H9 (cell line): ENCODE results near the gene FAM236C. TPM values are rescaled to one million over a fixed set of nuclear protein-coding genes. Genes with fewer than 3 reads are reported as not detected.
"Not testable (repeated sequence)": the region's sequence is repeated elsewhere in the genome, so short reads cannot be mapped to it uniquely, and the experiment has no call there.

Source experiments
- DNase-seq: peaks from one replicate; pipeline ENCODE4 v3.0.0-alpha.2; 2017
- H2AFZ ChIP-seq: one replicate; pipeline ENCODE4 v1.6.1; 2013; ENCODE audit warnings: mild to moderate bottlenecking, low read length, control low read depth, moderate library complexity
- H2AK5ac ChIP-seq: 2 replicates; pipeline ENCODE4 v1.6.1; 2013; ENCODE audit warnings: low read length, control low read depth, mixed read lengths; ENCODE audit not compliant: insufficient read length
- H2BK120ac ChIP-seq: one replicate; pipeline ENCODE4 v1.6.1; 2013; ENCODE audit warnings: low read depth, mild to moderate bottlenecking, low read length, control low read depth, inconsistent platforms; ENCODE audit not compliant: poor library complexity, severe bottlenecking
- H2BK12ac ChIP-seq: 2 replicates; pipeline ENCODE4 v1.6.1; 2013; ENCODE audit warnings: low read length, control low read depth, mixed read lengths, low read depth; ENCODE audit not compliant: insufficient read length
- H2BK15ac ChIP-seq: 2 replicates; pipeline ENCODE4 v1.6.1; 2013; ENCODE audit warnings: low read depth, low read length, control low read depth
- H2BK20ac ChIP-seq: one replicate; pipeline ENCODE4 v1.6.1; 2013; ENCODE audit warnings: low read depth, mild to moderate bottlenecking, low read length, control low read depth, inconsistent platforms; ENCODE audit not compliant: poor library complexity, severe bottlenecking
- H2BK5ac ChIP-seq: 2 replicates; pipeline ENCODE4 v1.6.1; 2013; ENCODE audit warnings: low read length, control low read depth, mixed read lengths; ENCODE audit not compliant: insufficient read length
- H3K14ac ChIP-seq: 2 replicates; pipeline ENCODE4 v1.6.1; 2013; ENCODE audit warnings: low read length, control low read depth; ENCODE audit not compliant: insufficient read depth
- H3K18ac ChIP-seq: 2 replicates; pipeline ENCODE4 v1.6.1; 2013; ENCODE audit warnings: low read depth, mild to moderate bottlenecking, mixed read lengths, low read length, control low read depth; ENCODE audit not compliant: insufficient read length
- H3K23ac ChIP-seq: 2 replicates; pipeline ENCODE4 v1.6.1; 2013; ENCODE audit warnings: low read length, control low read depth, mixed read lengths, low read depth; ENCODE audit not compliant: insufficient read length
- H3K23me2 ChIP-seq: 2 replicates; pipeline ENCODE4 v1.6.1; 2013; ENCODE audit warnings: low read depth, mild to moderate bottlenecking, mixed read lengths, low read length, control low read depth; ENCODE audit not compliant: insufficient read length, poor library complexity, severe bottlenecking
- H3K27ac ChIP-seq: 2 replicates; pipeline ENCODE4 v1.5.1; 2013; ENCODE audit warnings: low read length, control low read depth, mixed read lengths, low read depth; ENCODE audit not compliant: insufficient read length
- H3K27me3 ChIP-seq: 2 replicates; pipeline ENCODE4 v1.6.1; 2013; ENCODE audit warnings: low read length, control low read depth, inconsistent platforms; ENCODE audit not compliant: insufficient read depth
- H3K4ac ChIP-seq: 2 replicates; pipeline ENCODE4 v1.6.1; 2013; ENCODE audit warnings: low read depth, mild to moderate bottlenecking, control low read depth, inconsistent platforms, low read length, moderate library complexity
- H3K4me1 ChIP-seq: 2 replicates; pipeline ENCODE4 v1.6.1; 2013; ENCODE audit warnings: low read length, control low read depth, inconsistent platforms; ENCODE audit not compliant: insufficient read depth
- H3K4me2 ChIP-seq: 2 replicates; pipeline ENCODE4 v1.6.1; 2013; ENCODE audit warnings: low read length, control low read depth, mixed read lengths; ENCODE audit not compliant: insufficient read length, insufficient read depth
- H3K56ac ChIP-seq: 2 replicates; pipeline ENCODE4 v1.6.1; 2013; ENCODE audit warnings: low read depth, mild to moderate bottlenecking, mixed read lengths, low read length, control low read depth; ENCODE audit not compliant: insufficient read length
- H3K79me1 ChIP-seq: 2 replicates; pipeline ENCODE4 v1.6.1; 2013; ENCODE audit warnings: low read depth, mild to moderate bottlenecking, moderate library complexity, low read length, control low read depth, inconsistent platforms; ENCODE audit not compliant: insufficient read depth, poor library complexity, severe bottlenecking
- H3K79me2 ChIP-seq: 2 replicates; pipeline ENCODE4 v1.6.1; 2013; ENCODE audit warnings: low read length, control low read depth, inconsistent platforms; ENCODE audit not compliant: insufficient read depth
- H3K9ac ChIP-seq: 2 replicates; pipeline ENCODE4 v1.6.1; 2013; ENCODE audit warnings: low read length, control low read depth, mixed read lengths; ENCODE audit not compliant: insufficient read length; ENCODE audit errors: extremely low read depth
- H3K9me3 ChIP-seq: one replicate; pipeline ENCODE4 v1.6.1; 2013; ENCODE audit warnings: low read depth, low read length, inconsistent platforms; ENCODE audit not compliant: control insufficient read depth
- H3T11ph ChIP-seq: one replicate; pipeline ENCODE4 v1.6.1; 2013; ENCODE audit warnings: mild to moderate bottlenecking, low read length, control low read depth, inconsistent platforms
- H4K20me1 ChIP-seq: one replicate; pipeline ENCODE4 v1.6.1; 2013; ENCODE audit not compliant: control insufficient read depth, insufficient read length, insufficient read depth
- H4K5ac ChIP-seq: 2 replicates; pipeline ENCODE4 v1.6.1; 2013; ENCODE audit warnings: low read depth, mild to moderate bottlenecking, mixed read lengths, low read length, control low read depth; ENCODE audit not compliant: insufficient read length
- H4K8ac ChIP-seq: replicated peaks from 2 replicates; pipeline ENCODE4 v1.6.1; 2013; ENCODE audit warnings: low read length, control low read depth, mixed read lengths, low read depth; ENCODE audit not compliant: insufficient read length
- H4K91ac ChIP-seq: 2 replicates; pipeline ENCODE4 v1.6.1; 2013; ENCODE audit warnings: low read depth, mild to moderate bottlenecking, moderate library complexity, mixed read lengths, low read length, control low read depth; ENCODE audit not compliant: insufficient read length
- H3K27ac Mint-ChIP-seq, 3 experiments: 2 replicates in 2 of 3; 3 replicates in 1 of 3; pipeline ENCODE4 v1.8.0; 2020 to 2021; ENCODE audit warnings: mixed read lengths in 3 of 3, mild to moderate bottlenecking in 1 of 3, moderate library complexity in 1 of 3
- H3K27me3 Mint-ChIP-seq: 2 replicates; pipeline ENCODE4 v1.8.0; 2021; ENCODE audit warnings: low read depth, mild to moderate bottlenecking, moderate library complexity, mixed read lengths
- H3K36me3 Mint-ChIP-seq, 3 experiments: 2 replicates in 2 of 3; 3 replicates in 1 of 3; pipeline ENCODE4 v1.8.0; 2020 to 2021; ENCODE audit warnings: low read depth in 3 of 3, mixed read lengths in 3 of 3; ENCODE audit not compliant: insufficient read depth in 1 of 3
- H3K4me1 Mint-ChIP-seq, 2 experiments: 2 replicates each; pipeline ENCODE4 v1.8.0; 2020; ENCODE audit warnings: mixed read lengths in 2 of 2
- H3K4me3 Mint-ChIP-seq, 2 experiments: 2 replicates in 1 of 2; 3 replicates in 1 of 2; pipeline ENCODE4 v1.8.0; 2020 to 2021; ENCODE audit warnings: mild to moderate bottlenecking in 2 of 2, mixed read lengths in 2 of 2, moderate library complexity in 1 of 2
- H3K9me3 Mint-ChIP-seq, 2 experiments: 2 replicates in 1 of 2; 3 replicates in 1 of 2; pipeline ENCODE4 v1.8.0; 2020; ENCODE audit warnings: mild to moderate bottlenecking in 2 of 2, mixed read lengths in 2 of 2, moderate library complexity in 1 of 2
- WGBS: extraction: QIAGEN DNeasy Blood & Tissue Kit; methylation state at CpG from one replicate; pipeline ENCODE4 v1.1.7; 2013; ENCODE audit warnings: missing lambda C conversion rate, low lambda C conversion rate, mixed read lengths; ENCODE audit not compliant: insufficient read length; ENCODE audit errors: extremely low coverage; 5-methylcytosine and 5-hydroxymethylcytosine counted together
- total RNA-seq: library from RNA; stranded (reverse); gene quantifications from 2 replicates; pipeline ENCODE4 v1.2.1, GENCODE V29; 2021

The FAM236C gene
- total RNA-seq, 1 experiment from 2014 or later = not detected

DNA sequence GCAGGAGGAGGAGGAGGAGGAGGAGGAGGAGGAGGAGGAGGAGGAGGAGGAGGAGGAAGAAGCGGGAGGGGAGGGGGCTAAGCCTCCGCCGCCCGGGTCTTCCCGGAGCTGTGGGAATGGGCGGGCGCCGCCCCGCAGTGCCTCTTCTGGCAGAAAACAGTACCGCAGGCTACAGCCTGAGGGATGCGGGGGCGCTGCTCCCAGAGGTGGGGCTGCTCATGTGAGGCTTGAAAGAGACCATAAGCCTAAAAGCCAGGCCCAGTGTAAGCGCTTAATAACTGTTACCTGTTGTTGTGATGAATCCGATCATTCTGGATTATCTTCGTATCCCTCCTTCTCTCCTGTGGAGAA, 31.4 kb downstream of the FAM236C start, which contains the start of gene DMRTC1:
TSS of gene DMRTC1 (minus strand) at position 19 of the 351 bp plus-strand sequence. CDS start 68,143 bp downstream, outside the sequence.
- H2BK5ac ChIP-seq, H3K4me3 Mint-ChIP-seq, H2BK15ac ChIP-seq, H4K91ac ChIP-seq, H3K4me1 Mint-ChIP-seq, H3K18ac ChIP-seq, H2BK12ac ChIP-seq, H3K23me2 ChIP-seq, H3K23ac ChIP-seq, H3K79me1 ChIP-seq, H4K8ac ChIP-seq, H3K79me2 ChIP-seq, H4K20me1 ChIP-seq, H3K27ac ChIP-seq, H3K9me3 Mint-ChIP-seq, H3K14ac ChIP-seq, H3K27ac Mint-ChIP-seq, H3K56ac ChIP-seq, H3T11ph ChIP-seq, H2BK120ac ChIP-seq, H3K9me3 ChIP-seq, H2AFZ ChIP-seq, H2AK5ac ChIP-seq, H3K4ac ChIP-seq, H3K27me3 ChIP-seq, H3K27me3 Mint-ChIP-seq, H2BK20ac ChIP-seq, H3K9ac ChIP-seq, H4K5ac ChIP-seq, DNase-seq, H3K4me2 ChIP-seq, H3K36me3 Mint-ChIP-seq, H3K4me1 ChIP-seq: not testable (repeated sequence)
- WGBS = no CpG with 5 or more reads among the region's 15 CpGs

DNA sequence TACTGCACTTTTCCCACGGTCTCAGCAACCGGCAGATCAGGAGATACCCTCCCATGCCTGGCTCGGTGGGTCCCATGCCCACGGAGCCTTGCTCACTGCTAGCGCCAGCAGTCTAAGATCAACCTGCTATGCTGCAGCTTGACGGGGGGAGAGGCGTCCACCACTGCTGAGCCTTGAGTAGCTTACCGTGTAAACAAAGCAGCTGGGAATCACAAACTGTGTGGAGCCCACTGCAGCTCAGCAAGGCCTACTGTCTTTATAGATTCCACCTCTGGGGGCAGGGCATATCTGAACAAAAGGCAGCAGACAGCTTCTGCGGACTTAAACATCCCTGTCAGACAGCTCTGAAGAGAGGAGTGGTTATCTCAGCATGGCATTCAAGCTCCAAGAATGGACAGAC, 47.6 kb downstream of the FAM236C start:
- DNase-seq, H2AK5ac ChIP-seq, H3K4me1 Mint-ChIP-seq, H4K5ac ChIP-seq, H3K9ac ChIP-seq, H3K79me2 ChIP-seq, H4K91ac ChIP-seq, H3K4me3 Mint-ChIP-seq, H3K27ac Mint-ChIP-seq, H4K20me1 ChIP-seq, H3K56ac ChIP-seq, H3K18ac ChIP-seq, H3K4me2 ChIP-seq, H2AFZ ChIP-seq, H3K23me2 ChIP-seq, H3K27me3 Mint-ChIP-seq, H3K36me3 Mint-ChIP-seq, H4K8ac ChIP-seq, H2BK120ac ChIP-seq, H3K4me1 ChIP-seq, H2BK15ac ChIP-seq, H3K9me3 ChIP-seq, H3K14ac ChIP-seq, H2BK12ac ChIP-seq, H3K9me3 Mint-ChIP-seq, H3K27me3 ChIP-seq, H2BK5ac ChIP-seq, H3T11ph ChIP-seq, H3K27ac ChIP-seq, H3K23ac ChIP-seq, H3K4ac ChIP-seq, H2BK20ac ChIP-seq, H3K79me1 ChIP-seq: not testable (repeated sequence)
- WGBS = no CpG with 5 or more reads among the region's 9 CpGs

Other genes with a start within 250 kb of the FAM236C start
- gene PHKA1, start 198.3 kb upstream of the FAM236C start, total RNA-seq = 6.5 and 6.6 TPM in 2 replicates
- gene DMRTC1B, start 135.7 kb upstream of the FAM236C start, total RNA-seq = not detected in 2 replicates
- not detected in 2 replicates for gene FAM236B, start 130.0 kb upstream of the FAM236C start, total RNA-seq
- not detected in 2 replicates for gene FAM236D, start 104.4 kb upstream of the FAM236C start, total RNA-seq
- not detected in 2 replicates for gene FAM236A, start 25.6 kb downstream of the FAM236C start, total RNA-seq
- gene DMRTC1, start 31.2 kb downstream of the FAM236C start, total RNA-seq = not detected in 2 replicates
- gene PABPC1L2B, start 90.3 kb downstream of the FAM236C start, total RNA-seq = 1.8 TPM in 2 replicates
- gene PABPC1L2A, start 166.9 kb downstream of the FAM236C start, total RNA-seq = 0.35 and 0.52 TPM in 2 replicates